ENCODE measurements around the gene TRIP13. TPM values are rescaled to one million over a fixed set of nuclear protein-coding genes. Genes with fewer than 3 reads are reported as not detected.

TRIP13 gene
- total RNA-seq, 1 experiment from 2014 or later, result 21.4 TPM

- H3K27me3 Mint-ChIP-seq (ENCODE audit: insufficient read depth, unreplicated experiment), result no peaks in the 10 kb centered on the region
Observed at GRCh38 chr5:863244-863805, 29.4 kb upstream of the TRIP13 start.

DNA sequence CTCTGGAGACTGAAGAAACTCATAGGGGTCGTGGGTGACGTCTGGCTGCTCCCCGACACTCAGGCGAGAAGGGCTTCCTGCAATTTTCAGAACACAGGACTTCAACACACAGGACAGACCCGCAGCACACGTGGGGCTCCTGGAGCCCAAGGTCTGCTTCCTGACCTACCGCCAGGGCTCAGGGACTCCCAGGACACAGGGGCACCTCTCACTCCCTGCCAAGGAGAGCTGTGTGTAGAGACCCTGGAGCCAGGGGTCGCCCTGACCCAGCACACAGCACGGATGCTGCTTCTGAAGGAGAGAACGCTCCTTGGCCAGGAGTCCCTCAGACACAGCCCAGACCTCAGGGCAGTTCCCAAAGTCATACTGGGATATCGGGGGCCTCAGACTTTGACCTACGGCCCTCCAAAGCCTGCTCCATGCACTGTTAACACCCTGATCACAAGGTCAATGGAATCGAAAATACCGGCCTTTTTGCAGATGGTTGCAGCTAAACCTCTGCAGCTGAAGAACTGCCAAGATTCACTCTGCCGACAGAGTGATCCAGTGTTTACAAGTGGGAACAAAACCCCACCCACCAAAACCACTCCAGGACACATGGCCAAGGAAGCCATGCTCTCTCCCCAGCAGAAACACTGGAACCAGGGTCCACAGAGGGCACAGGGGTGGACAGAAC lies 28.1 kb upstream of the TRIP13 start:
- no peaks in the 10 kb centered on the region for H3K4me1 Mint-ChIP-seq (ENCODE audit: insufficient read depth, unreplicated experiment)
- H3K4me3 Mint-ChIP-seq (ENCODE audit: unreplicated experiment), result no peak overlapping the region
- no peak for DNase-seq (ENCODE audit: unreplicated experiment)
- peaks cover 55% of the 10 kb centered on the region for H3K36me3 Mint-ChIP-seq (ENCODE audit: insufficient read depth, unreplicated experiment)
- intact Hi-C loops (cut with micrococcal nuclease), result no loop called here
- TF ChIP-seq, protein P1, sequence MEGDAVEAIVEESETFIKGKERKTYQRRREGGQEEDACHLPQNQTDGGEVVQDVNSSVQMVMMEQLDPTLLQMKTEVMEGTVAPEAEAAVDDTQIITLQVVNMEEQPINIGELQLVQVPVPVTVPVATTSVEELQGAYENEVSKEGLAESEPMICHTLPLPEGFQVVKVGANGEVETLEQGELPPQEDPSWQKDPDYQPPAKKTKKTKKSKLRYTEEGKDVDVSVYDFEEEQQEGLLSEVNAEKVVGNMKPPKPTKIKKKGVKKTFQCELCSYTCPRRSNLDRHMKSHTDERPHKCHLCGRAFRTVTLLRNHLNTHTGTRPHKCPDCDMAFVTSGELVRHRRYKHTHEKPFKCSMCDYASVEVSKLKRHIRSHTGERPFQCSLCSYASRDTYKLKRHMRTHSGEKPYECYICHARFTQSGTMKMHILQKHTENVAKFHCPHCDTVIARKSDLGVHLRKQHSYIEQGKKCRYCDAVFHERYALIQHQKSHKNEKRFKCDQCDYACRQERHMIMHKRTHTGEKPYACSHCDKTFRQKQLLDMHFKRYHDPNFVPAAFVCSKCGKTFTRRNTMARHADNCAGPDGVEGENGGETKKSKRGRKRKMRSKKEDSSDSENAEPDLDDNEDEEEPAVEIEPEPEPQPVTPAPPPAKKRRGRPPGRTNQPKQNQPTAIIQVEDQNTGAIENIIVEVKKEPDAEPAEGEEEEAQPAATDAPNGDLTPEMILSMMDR (IDR thresholded peaks at IDR 0.05; ENCODE audit: unreplicated experiment), result no peak
- H3K27me3 Mint-ChIP-seq (ENCODE audit: insufficient read depth, unreplicated experiment), result no peaks in the 10 kb centered on the region
- H3K27ac Mint-ChIP-seq (ENCODE audit: low read depth, unreplicated experiment), result no peak overlapping the region
- CTCF ChIA-PET, result no interaction called here
- no peaks in the 10 kb centered on the region for H3K9me3 Mint-ChIP-seq (ENCODE audit: unreplicated experiment)
- POLR2A ChIA-PET, result no interaction called here
- no TSS peak for BruUV-seq (replicated peaks)

More at GRCh38 chr5:863244-863805, 29.4 kb upstream of the TRIP13 start:
- intact Hi-C loops (cut with micrococcal nuclease), result no loop called here
- ChIA-PET POLR2A (no interaction called here), CTCF (no interaction called here)
- peaks cover 45% of the 10 kb centered on the region for H3K36me3 Mint-ChIP-seq (ENCODE audit: insufficient read depth, unreplicated experiment)
- H3K27ac Mint-ChIP-seq (ENCODE audit: low read depth, unreplicated experiment), result no peak overlapping the region
- TF ChIP-seq, protein P1 (IDR thresholded peaks at IDR 0.05; ENCODE audit: unreplicated experiment), result no peak
- H3K4me3 Mint-ChIP-seq (ENCODE audit: unreplicated experiment), result no peak overlapping the region
- no peak for DNase-seq (ENCODE audit: unreplicated experiment)
- no peaks in the 10 kb centered on the region for H3K4me1 Mint-ChIP-seq (ENCODE audit: insufficient read depth, unreplicated experiment)
- no peaks in the 10 kb centered on the region for H3K9me3 Mint-ChIP-seq (ENCODE audit: unreplicated experiment)
- BruUV-seq (replicated peaks), result no TSS peak

DNA sequence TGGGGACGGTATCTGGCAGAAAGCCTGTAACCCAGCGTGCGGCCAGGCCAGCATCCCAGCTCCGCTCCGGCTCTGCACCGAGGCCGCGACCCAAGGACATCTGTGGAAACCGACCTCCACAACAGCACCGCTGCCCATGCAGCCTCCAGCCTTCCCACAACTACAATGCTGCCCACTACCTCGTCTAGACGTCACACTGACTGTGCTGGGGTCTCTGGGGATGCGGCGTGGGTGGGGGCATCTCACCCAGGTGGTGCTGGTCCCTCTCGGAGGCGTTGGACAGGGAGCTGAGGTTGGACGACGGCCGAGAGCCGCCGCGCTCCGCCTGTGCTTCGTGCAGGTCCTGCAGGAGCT lies 27.5 kb upstream of the TRIP13 start:
- POLR2A ChIA-PET, result no interaction called here
- Mint-ChIP-seq H3K27ac (ENCODE audit: low read depth, unreplicated experiment) (no peak overlapping the region), H3K4me3 (ENCODE audit: unreplicated experiment) (no peak overlapping the region), H3K36me3 (ENCODE audit: insufficient read depth, unreplicated experiment) (peaks cover 60% of the 10 kb centered on the region), H3K9me3 (ENCODE audit: unreplicated experiment) (no peaks in the 10 kb centered on the region), H3K4me1 (ENCODE audit: insufficient read depth, unreplicated experiment) (no peaks in the 10 kb centered on the region), H3K27me3 (ENCODE audit: insufficient read depth, unreplicated experiment) (no peaks in the 10 kb centered on the region)
- BruUV-seq (replicated peaks), result no TSS peak
- CTCF ChIA-PET, result no interaction called here
- TF ChIP-seq, protein P1 (IDR thresholded peaks at IDR 0.05; ENCODE audit: unreplicated experiment), result no peak
- DNase-seq (ENCODE audit: unreplicated experiment), result no peak
- intact Hi-C loops (cut with micrococcal nuclease), result no loop called here

DNA sequence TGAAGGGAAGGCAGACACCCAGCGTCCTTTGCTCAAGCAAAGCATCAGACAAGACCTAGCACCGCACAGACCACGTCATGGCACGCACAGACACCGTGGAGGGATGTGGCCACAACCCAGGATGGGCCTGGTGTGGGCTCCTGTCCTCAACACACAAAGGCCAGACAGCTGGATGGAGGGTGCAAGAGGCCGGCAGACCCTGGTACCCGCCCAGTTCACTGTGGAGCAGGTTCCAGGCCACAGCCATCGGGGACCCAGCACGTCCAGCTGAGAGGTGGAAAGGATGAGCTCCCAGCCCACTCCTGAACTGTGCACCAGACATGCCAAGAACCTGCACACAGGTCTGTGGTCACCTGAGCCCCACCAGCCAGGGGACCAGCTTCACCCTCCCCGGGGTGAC lies 26.9 kb upstream of the TRIP13 start:
- BruUV-seq (replicated peaks), result no TSS peak
- Mint-ChIP-seq H3K4me3 (ENCODE audit: unreplicated experiment) (no peak overlapping the region), H3K4me1 (ENCODE audit: insufficient read depth, unreplicated experiment) (no peaks in the 10 kb centered on the region), H3K27ac (ENCODE audit: low read depth, unreplicated experiment) (no peak overlapping the region), H3K9me3 (ENCODE audit: unreplicated experiment) (no peaks in the 10 kb centered on the region), H3K27me3 (ENCODE audit: insufficient read depth, unreplicated experiment) (no peaks in the 10 kb centered on the region), H3K36me3 (ENCODE audit: insufficient read depth, unreplicated experiment) (peaks cover 66% of the 10 kb centered on the region)
- POLR2A ChIA-PET, result no interaction called here
- no peak for DNase-seq (ENCODE audit: unreplicated experiment)
- intact Hi-C loops (cut with micrococcal nuclease), result no loop called here
- CTCF ChIA-PET, result no interaction called here
- TF ChIP-seq, protein P1 (IDR thresholded peaks at IDR 0.05; ENCODE audit: unreplicated experiment), result no peak

Data from MCF 10A (cell line).